ENCODE results near the gene FAM117B.

GRCh38 chr2:202752071-202752470 is 117.3 kb downstream of the FAM117B start:
- TF ChIP-seq CBX5 (IDR thresholded peaks at IDR 0.05; ENCODE audit: low read depth, low read length) (no peak), CTCF (IDR thresholded peaks at IDR 0.05; ENCODE audit: control extremely low read depth in 1 of 3, insufficient read depth in 1 of 3, low read depth in 1 of 3, low read length in 3 of 3) (no peak), SRF (IDR thresholded peaks at IDR 0.05; ENCODE audit: low read depth, low read length) (no peak), CEBPB (IDR thresholded peaks at IDR 0.05; ENCODE audit: low read depth, low read length) (no peak), RBBP5 (IDR thresholded peaks at IDR 0.05; ENCODE audit: borderline replicate concordance, low read depth, low read length) (no peak)

Data from H1 (cell line).